ENCODE data around the gene CMC2.

Gene CMC2

DNA sequence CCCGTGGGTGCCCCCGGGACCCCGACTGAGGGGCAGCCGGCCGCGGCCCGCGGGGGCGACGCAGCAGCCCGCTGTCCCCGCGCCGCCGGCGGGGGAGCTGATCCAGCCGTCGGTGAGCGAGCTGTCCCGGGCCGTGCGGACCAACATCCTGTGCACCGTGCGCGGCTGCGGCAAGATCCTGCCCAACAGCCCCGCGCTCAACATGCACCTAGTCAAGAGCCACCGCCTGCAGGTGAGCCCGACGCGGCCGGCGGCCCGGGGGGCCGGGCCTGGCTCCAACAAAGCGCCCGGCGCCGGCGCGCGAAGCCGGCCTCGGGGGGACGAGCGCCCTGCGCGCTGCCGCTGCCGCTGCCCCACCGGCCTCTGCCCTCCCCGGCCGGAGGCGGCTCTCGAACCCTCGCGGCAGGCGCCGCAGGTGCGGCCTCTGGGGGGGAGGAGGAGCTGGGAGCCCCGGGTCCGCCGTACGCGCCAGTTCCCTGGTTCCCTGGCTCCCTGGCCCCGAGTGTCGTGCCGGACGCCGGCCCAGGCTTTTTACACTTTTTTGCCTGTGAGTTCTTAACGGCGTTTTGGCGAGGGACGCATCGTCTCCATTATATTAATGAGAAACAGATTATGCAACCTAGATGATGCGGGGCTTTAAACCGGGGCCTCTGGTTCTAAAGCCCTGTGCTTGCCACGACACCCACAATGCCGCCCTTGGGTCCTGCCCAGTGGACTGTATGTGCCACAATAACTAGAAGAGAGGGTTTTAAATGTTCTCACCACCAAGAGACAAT, 29.5 kb upstream of the CMC2 start:
- DNase-seq (ENCODE audit: extremely low spot score) = peak; percentile 60
- TF ChIP-seq CTBP1 (IDR thresholded peaks at IDR 0.05; ENCODE audit: borderline replicate concordance) (no peak), FOXM1 (IDR thresholded peaks at IDR 0.05; ENCODE audit: borderline replicate concordance) (no peak), HDGF (IDR thresholded peaks at IDR 0.05; ENCODE audit: borderline replicate concordance) (no peak), SUZ12 (IDR thresholded peaks at IDR 0.05) (no peak), ELF4 (IDR thresholded peaks at IDR 0.05) (no peak), ZNF384 (IDR thresholded peaks at IDR 0.05) (no peak), BHLHE40 (IDR thresholded peaks at IDR 0.05; ENCODE audit: borderline replicate concordance) (no peak)
- POLR2A ChIA-PET = interaction anchor here (0.7 to 1.6 kb wide), 5 partner anchors 29 to 718 kb away, joined by 3 to 14 read pairs (median 4); partner anchors contain the start of genes C16orf46, CENPN and CMC2
- CTCF ChIA-PET = interaction anchor here (0.7 to 1.6 kb wide), 6 partner anchors 10 to 158 kb away, joined by 3 read pairs; no protein-coding TSS in a partner anchor

DNA sequence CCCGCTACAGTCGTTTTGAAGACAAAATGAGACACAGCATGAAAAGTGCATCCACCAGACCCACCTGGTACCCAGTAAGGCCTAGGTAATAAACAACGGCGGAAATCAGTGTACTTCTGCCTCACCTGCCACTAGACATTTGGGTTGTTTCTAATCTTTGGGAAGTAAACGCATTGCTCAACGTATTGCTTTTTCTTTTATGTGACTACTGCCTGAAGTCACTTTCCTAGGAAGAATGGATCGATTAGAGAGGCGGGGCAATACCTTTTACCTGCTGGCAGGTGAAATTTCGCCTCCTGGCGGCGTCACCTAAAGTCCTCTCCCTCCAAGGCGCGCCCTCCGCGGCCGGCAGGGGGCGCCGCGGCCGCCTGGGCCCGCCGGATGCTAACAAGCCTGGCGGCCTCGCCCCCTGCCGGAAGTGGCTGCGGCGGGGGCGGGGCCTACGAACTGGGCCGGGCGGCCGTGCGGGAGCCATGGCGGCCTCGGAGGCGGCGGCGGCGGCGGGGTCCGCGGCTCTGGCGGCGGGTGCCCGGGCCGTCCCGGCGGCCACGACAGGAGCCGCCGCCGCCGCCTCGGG, 28.8 kb upstream of the CMC2 start, which contains the start of gene ATMIN:
Gene ATMIN (plus strand): TSS at position 445 of the 577 bp plus-strand sequence. CDS start 29 bp downstream, at position 474.
- peak; percentile 96 for DNase-seq (ENCODE audit: extremely low spot score)
- ChIA-PET POLR2A (interaction anchor here (1.6 kb wide), 2 partner anchors 31 to 41 kb away, joined by 4 to 14 read pairs; partner anchors contain the start of gene C16orf46), CTCF (interaction anchor here (0.7 to 1.2 kb wide), 5 partner anchors 10 to 158 kb away, joined by 3 read pairs; no protein-coding TSS in a partner anchor)
- TF ChIP-seq ARNT (IDR thresholded peaks at IDR 0.05) (peak; percentile 16; the same call in 1 of the 2 replicates), TARDBP (IDR thresholded peaks at IDR 0.05) (no peak), CTBP1 (IDR thresholded peaks at IDR 0.05; ENCODE audit: borderline replicate concordance) (0 out of 2 replicates have a peak, but pooled peaks have one; percentile 8), L3MBTL2 (conservative IDR thresholded peaks at IDR 0.05) (no peak), HDGF (IDR thresholded peaks at IDR 0.05; ENCODE audit: borderline replicate concordance) (no peak), SUZ12 (IDR thresholded peaks at IDR 0.05) (no peak), FOXM1 (IDR thresholded peaks at IDR 0.05; ENCODE audit: borderline replicate concordance) (no peak), PKNOX1 (IDR thresholded peaks at IDR 0.05) (no peak), NFRKB (IDR thresholded peaks at IDR 0.05) (no peak)

DNA sequence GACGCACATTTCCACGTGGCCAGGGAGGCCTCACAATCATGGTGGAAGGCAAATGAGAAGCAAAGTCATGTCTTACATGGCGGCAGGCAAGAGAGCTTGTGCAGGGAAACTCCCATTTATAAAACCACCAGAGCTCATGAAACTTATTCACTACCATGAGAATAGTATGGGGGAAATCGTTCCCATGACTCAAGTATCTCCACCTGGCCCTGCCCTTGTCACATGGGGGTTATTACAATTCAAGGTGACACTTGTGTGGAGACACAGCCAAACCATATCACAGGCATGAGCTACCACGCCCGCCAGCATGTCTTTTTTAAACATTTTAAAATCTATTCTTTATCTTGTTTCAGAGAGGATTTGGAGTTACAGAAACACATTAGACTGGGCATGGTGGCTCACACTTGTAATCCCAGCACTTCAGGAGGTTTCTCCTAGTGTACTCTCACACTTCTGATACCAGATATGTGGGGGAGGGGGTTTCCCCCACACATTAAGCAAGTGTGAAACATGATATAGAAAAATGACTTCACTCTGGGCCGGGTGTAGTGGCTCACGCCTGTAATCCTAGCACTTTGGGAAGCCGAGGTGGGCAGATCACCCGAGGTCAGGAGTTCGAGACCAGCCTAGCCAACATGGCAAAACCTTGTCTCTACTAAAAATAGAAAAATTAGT, 23.4 kb upstream of the CMC2 start:
- CTCF ChIA-PET = interaction anchor here (0.7 kb wide), 1 partner anchor 56 kb away, joined by 3 read pairs; no protein-coding TSS in a partner anchor
- POLR2A ChIA-PET = interaction anchor here (1.1 kb wide), 1 partner anchor 23 kb away, joined by 3 read pairs; the partner anchor contains the start of genes CENPN and CMC2
- TF ChIP-seq CTBP1 (IDR thresholded peaks at IDR 0.05; ENCODE audit: borderline replicate concordance) (no peak), FOXM1 (IDR thresholded peaks at IDR 0.05; ENCODE audit: borderline replicate concordance) (no peak), PKNOX1 (IDR thresholded peaks at IDR 0.05) (no peak), SUZ12 (IDR thresholded peaks at IDR 0.05) (no peak)
- no peak for DNase-seq (ENCODE audit: extremely low spot score)

- CTCF ChIA-PET = no interaction called here
- POLR2A ChIA-PET = no interaction called here
- TF ChIP-seq ELF4 (IDR thresholded peaks at IDR 0.05) = no peak
- no peak for TF ChIP-seq PKNOX1 (IDR thresholded peaks at IDR 0.05)
- no peak for TF ChIP-seq SP1 (IDR thresholded peaks at IDR 0.05)
- no peak for DNase-seq (ENCODE audit: extremely low spot score)
Observed at GRCh38 chr16:81026429-81026828, 19.7 kb upstream of the CMC2 start.

GRCh38 chr16:81018496-81018895, 11.8 kb upstream of the CMC2 start:
- ChIA-PET CTCF (interaction anchor here (0.7 kb wide), 1 partner anchor 17 kb away, joined by 3 read pairs; the partner anchor contains the start of gene ATMIN), POLR2A (interaction anchor here (1.2 to 2.2 kb wide), 2 partner anchors 11 to 58 kb away, joined by 3 to 9 read pairs; partner anchors contain the start of genes C16orf46, CENPN and CMC2)
- TF ChIP-seq FOXK2 (IDR thresholded peaks at IDR 0.05) = no peak
- TF ChIP-seq HDGF (IDR thresholded peaks at IDR 0.05; ENCODE audit: borderline replicate concordance) = no peak
- TF ChIP-seq PKNOX1 (IDR thresholded peaks at IDR 0.05) = no peak
- no peak for TF ChIP-seq CTBP1 (IDR thresholded peaks at IDR 0.05; ENCODE audit: borderline replicate concordance)
- no peak for TF ChIP-seq BHLHE40 (IDR thresholded peaks at IDR 0.05; ENCODE audit: borderline replicate concordance)
- no peak for TF ChIP-seq FOXA1 (IDR thresholded peaks at IDR 0.05)
- no peak for TF ChIP-seq FOXM1 (IDR thresholded peaks at IDR 0.05; ENCODE audit: borderline replicate concordance)
- TF ChIP-seq ZNF384 (IDR thresholded peaks at IDR 0.05) = no peak
- no peak for TF ChIP-seq SP1 (IDR thresholded peaks at IDR 0.05)
- no peak for TF ChIP-seq LEF1 (IDR thresholded peaks at IDR 0.05; ENCODE audit: borderline replicate concordance)
- TF ChIP-seq TARDBP (IDR thresholded peaks at IDR 0.05) = no peak
- no peak for DNase-seq (ENCODE audit: extremely low spot score)
